Hepatocyte (in vitro differentiated cells): ENCODE data around the gene HIRA. TPM values are rescaled to one million over a fixed set of nuclear protein-coding genes. Genes with fewer than 3 reads are reported as not detected.

Source experiments
- DNase-seq: peaks from one replicate; pipeline ENCODE4 v3.0.0-alpha.2; 2016; ENCODE audit warnings: low spot score
- H2AFZ ChIP-seq: fragments of 200-600 bp; sonication (generic); 2 replicates; pipeline ENCODE4 v1.6.0; 2016; ENCODE audit warnings: antibody characterized with exemption, mild to moderate bottlenecking
- H3K27ac ChIP-seq: fragments of 200-600 bp; sonication (generic); 2 replicates; pipeline ENCODE4 v1.5.1; 2016; ENCODE audit warnings: mild to moderate bottlenecking
- H3K27me3 ChIP-seq: fragments of 200-600 bp; sonication (generic); 2 replicates; pipeline ENCODE4 v1.6.1; 2016
- H3K36me3 ChIP-seq: fragments of 200-600 bp; sonication (generic); replicated peaks from 2 replicates; pipeline ENCODE4 v1.5.1; 2016; ENCODE audit warnings: low read depth; ENCODE audit not compliant: insufficient read depth
- H3K4me1 ChIP-seq: fragments of 200-600 bp; sonication (generic); 2 replicates; pipeline ENCODE4 v1.5.1; 2016; ENCODE audit warnings: mild to moderate bottlenecking, moderate library complexity; ENCODE audit not compliant: insufficient read depth
- H3K4me2 ChIP-seq: fragments of 200-600 bp; sonication (generic); 2 replicates; pipeline ENCODE4 v1.6.0; 2016
- H3K4me3 ChIP-seq: fragments of 200-600 bp; sonication (generic); 2 replicates; pipeline ENCODE4 v1.5.1; 2016; ENCODE audit warnings: mild to moderate bottlenecking
- H3K79me2 ChIP-seq: fragments of 200-600 bp; sonication (generic); 2 replicates; pipeline ENCODE4 v1.6.0; 2017; ENCODE audit warnings: mild to moderate bottlenecking
- H3K9me2 ChIP-seq: fragments of 200-600 bp; sonication (generic); replicated peaks from 2 replicates; pipeline ENCODE4 v1.6.0; 2017; ENCODE audit warnings: mild to moderate bottlenecking; ENCODE audit not compliant: insufficient read depth
- H3K9me3 ChIP-seq: fragments of 200-600 bp; sonication (generic); 2 replicates; pipeline ENCODE4 v1.5.1; 2016; ENCODE audit warnings: low read depth, mild to moderate bottlenecking
- H4K20me1 ChIP-seq: fragments of 200-600 bp; sonication (generic); 2 replicates; pipeline ENCODE4 v1.6.0; 2016; ENCODE audit warnings: mild to moderate bottlenecking; ENCODE audit not compliant: insufficient read depth, poor library complexity, severe bottlenecking
- EZH2 ChIP-seq: fragments of 200-600 bp; sonication (generic); IDR thresholded peaks from 2 replicates; pipeline ENCODE4 v1.6.1; 2016; ENCODE audit warnings: antibody characterized with exemption, mild to moderate bottlenecking, borderline replicate concordance
- EZH2phosphoT487 ChIP-seq: fragments of 200-600 bp; sonication (generic); IDR thresholded peaks from one replicate; pipeline ENCODE4 v1.6.1; 2018; ENCODE audit warnings: antibody characterized with exemption, mild to moderate bottlenecking, low read depth, moderate library complexity; ENCODE audit not compliant: unreplicated experiment, severe bottlenecking
- WGBS: methylation state at CpG from one replicate; pipeline ENCODE4 v1.1.6; 2016; ENCODE audit warnings: low lambda C conversion rate; ENCODE audit errors: missing lambda C conversion rate; 5-methylcytosine and 5-hydroxymethylcytosine counted together
- polyA plus RNA-seq: library from polyadenylated mRNA; unstranded; fragments of >200 nt; fragmentation: Nextera tagmentation; extraction: Ambion mirVana; gene quantifications from 2 replicates; pipeline ENCODE4 v1.2.1, GENCODE V29; 2016
- total RNA-seq: library from RNA; depleted of rRNA; stranded (reverse); fragments of >200 nt; gene quantifications from 2 replicates; pipeline ENCODE4 v1.2.3, GENCODE V29; 2014
- TF ChIP-seq, protein P1 (sequence below): fragments of 200-600 bp; sonication (generic); IDR thresholded peaks from 2 replicates; pipeline ENCODE4 v1.5.1; 2016; ENCODE audit warnings: antibody characterized with exemption, mild to moderate bottlenecking; ENCODE audit not compliant: poor library complexity

HIRA gene
- total RNA-seq, result 23.6 and 30.6 TPM in 2 replicates
- 17.4 and 23.5 TPM in 2 replicates for polyA plus RNA-seq

- Histone ChIP-seq H3K36me3 (no peaks in the 10 kb centered on the region), H3K9me2 (no peaks in the 10 kb centered on the region), H2AFZ (peak within 1 kb of the TSS; percentile 87), H3K27me3 (no peaks in the 10 kb centered on the region), H3K9me3 (no peaks in the 10 kb centered on the region), H3K27ac (peak within 1 kb of the TSS; percentile 99), H4K20me1 (peaks cover 19% of the 10 kb centered on the region), H3K4me2 (peak within 1 kb of the TSS; percentile 97), H3K79me2 (peaks cover 57% of the 10 kb centered on the region), H3K4me1 (peaks cover 18% of the 10 kb centered on the region), H3K4me3 (peak within 1 kb of the TSS; percentile 93)
- peak; percentile 87 for DNase-seq
- WGBS, result under 1% methylated on average over 32 of the region's 66 CpGs
- TF ChIP-seq EZH2 (no peak), EZH2phosphoT487 (no peak)
- TF ChIP-seq, protein P1, sequence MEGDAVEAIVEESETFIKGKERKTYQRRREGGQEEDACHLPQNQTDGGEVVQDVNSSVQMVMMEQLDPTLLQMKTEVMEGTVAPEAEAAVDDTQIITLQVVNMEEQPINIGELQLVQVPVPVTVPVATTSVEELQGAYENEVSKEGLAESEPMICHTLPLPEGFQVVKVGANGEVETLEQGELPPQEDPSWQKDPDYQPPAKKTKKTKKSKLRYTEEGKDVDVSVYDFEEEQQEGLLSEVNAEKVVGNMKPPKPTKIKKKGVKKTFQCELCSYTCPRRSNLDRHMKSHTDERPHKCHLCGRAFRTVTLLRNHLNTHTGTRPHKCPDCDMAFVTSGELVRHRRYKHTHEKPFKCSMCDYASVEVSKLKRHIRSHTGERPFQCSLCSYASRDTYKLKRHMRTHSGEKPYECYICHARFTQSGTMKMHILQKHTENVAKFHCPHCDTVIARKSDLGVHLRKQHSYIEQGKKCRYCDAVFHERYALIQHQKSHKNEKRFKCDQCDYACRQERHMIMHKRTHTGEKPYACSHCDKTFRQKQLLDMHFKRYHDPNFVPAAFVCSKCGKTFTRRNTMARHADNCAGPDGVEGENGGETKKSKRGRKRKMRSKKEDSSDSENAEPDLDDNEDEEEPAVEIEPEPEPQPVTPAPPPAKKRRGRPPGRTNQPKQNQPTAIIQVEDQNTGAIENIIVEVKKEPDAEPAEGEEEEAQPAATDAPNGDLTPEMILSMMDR, result no peak
Measured at GRCh38 chr22:19431649-19432132, at the start of gene HIRA. Gene HIRA (minus strand): TSS chr22:19431733. CDS start chr22:19431476, 257 bp downstream.

DNA sequence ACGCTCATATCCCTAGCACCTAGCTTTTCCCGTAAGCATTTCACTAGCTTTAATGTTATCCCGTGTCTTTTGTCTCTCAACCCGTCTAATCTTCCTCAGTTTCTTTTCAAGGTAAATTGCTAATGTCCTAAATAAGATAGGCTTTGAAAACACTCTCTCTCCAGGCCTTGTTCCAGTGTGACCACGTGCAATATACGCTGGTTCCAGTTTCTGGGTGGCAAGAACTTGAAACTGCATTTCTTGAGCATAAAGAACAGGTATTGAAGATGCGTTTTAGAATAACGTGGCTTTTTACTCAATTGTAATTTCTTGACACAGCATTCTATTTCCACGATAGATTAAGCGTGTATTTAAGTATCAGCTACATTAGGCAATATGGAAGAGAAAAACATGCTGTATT lies 49.3 kb upstream of the HIRA start:
- no peak for DNase-seq
- Histone ChIP-seq H2AFZ (no peak overlapping the region), H3K36me3 (no peaks in the 10 kb centered on the region), H3K4me2 (peak overlapping the region; percentile 81), H3K4me1 (no peaks in the 10 kb centered on the region), H3K27me3 (no peaks in the 10 kb centered on the region), H3K27ac (no peak overlapping the region), H3K79me2 (peaks cover 35% of the 10 kb centered on the region), H3K9me3 (no peaks in the 10 kb centered on the region), H3K4me3 (no peak overlapping the region), H4K20me1 (peaks cover 14% of the 10 kb centered on the region), H3K9me2 (no peaks in the 10 kb centered on the region)
- TF ChIP-seq, protein P1, result no peak
- TF ChIP-seq EZH2phosphoT487 (no peak), EZH2 (no peak)
- WGBS, result 79% methylated on average over 10 of the region's 10 CpGs

GRCh38 chr22:19480173-19480568 lies 48.6 kb upstream of the HIRA start:
- no peaks in the 10 kb centered on the region for H3K27me3 ChIP-seq
- no peak overlapping the region for H2AFZ ChIP-seq
- H3K27ac ChIP-seq, result no peak overlapping the region
- TF ChIP-seq, protein P1, result no peak
- TF ChIP-seq EZH2phosphoT487 (no peak), EZH2 (no peak)
- DNase-seq, result no peak
- 3% methylated on average over 3 of the region's 15 CpGs for WGBS
- peak overlapping the region; percentile 81 for H3K4me2 ChIP-seq
- peak overlapping the region; percentile 3 for H3K4me3 ChIP-seq
- H3K79me2 ChIP-seq, result peaks cover 41% of the 10 kb centered on the region
- no peaks in the 10 kb centered on the region for H3K4me1 ChIP-seq
- no peaks in the 10 kb centered on the region for H3K9me2 ChIP-seq
- H3K9me3 ChIP-seq, result no peaks in the 10 kb centered on the region
- no peaks in the 10 kb centered on the region for H3K36me3 ChIP-seq
- peaks cover 17% of the 10 kb centered on the region for H4K20me1 ChIP-seq
